MV-4-11 (cell line): Measurements from ENCODE around the gene KRT2.

Experiments
- DNase-seq: peaks from one replicate; lab custom pipeline; 2025; lab: John Stamatoyannopoulos, UW

KRT2 gene

DNA sequence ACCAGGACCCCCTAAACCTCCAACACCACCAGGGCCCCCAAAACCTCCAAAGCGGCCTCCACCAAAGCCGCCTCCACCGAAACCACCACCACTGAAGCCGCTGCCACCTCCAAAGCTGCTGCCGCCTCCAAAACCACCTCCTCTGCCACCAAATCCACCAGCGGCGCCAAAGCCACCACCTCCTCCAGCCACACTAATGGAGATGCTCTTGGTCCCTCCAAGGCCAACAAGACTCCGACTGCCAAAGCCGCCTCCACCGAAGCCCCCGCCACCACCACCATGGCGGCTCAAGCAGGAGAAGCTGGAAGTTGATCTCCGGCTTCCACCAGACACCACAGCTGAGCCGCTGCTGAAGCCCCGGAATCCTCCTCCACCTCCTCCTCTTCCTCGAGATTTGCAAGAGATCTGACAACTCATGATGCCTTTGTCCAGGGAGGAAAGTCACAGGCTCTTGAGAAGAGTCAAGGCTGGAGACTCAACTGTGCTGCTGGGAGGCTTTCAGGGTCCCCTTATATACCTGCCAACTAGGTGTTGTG, at the start of gene KRT2:
KRT2 (minus strand) TSS at position 486 of the 536 bp plus-strand sequence; CDS start at position 417, 69 bp downstream.
- no peak for DNase-seq

DNA sequence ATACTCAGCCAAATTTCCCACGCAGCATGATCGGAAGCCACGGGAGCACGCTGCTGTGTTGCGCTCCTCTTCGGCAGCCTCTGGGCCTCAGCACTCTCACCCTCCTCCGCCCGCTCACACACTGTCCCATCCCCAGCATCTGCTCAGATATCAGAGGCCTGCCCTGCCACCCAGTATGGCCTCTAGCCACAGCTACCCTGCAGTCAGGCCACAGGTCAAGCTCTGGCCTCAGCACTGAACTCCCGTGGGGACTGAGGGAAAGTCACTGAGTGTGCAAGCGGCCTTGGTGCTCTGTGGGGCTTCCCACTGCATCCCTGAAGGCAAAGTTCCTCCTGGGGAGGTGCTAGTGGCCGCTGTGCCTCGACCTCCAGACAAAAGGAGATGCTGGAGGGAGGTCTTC, 49.3 kb upstream of the KRT2 start:
- no peak for DNase-seq

DNA sequence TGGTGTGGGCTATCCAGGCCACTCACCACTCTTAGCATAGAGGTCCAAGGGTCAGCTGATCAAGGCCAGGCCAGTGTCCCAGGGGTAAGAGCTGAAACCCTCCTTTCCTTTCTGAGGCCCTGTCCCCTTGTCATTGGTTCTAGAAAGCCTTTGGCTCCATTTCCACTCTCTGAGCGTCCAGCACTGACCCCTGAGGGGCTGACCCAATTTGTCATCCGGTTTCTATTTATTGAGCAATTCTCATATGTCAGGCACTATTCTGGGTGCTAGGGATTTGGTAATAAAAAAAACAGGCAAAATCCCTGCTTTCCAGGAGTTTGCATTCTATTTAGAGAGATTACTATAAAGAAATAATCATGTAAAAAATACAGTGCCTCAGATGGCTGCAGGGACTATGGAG, 47.9 kb upstream of the KRT2 start:
- no peak for DNase-seq

DNA sequence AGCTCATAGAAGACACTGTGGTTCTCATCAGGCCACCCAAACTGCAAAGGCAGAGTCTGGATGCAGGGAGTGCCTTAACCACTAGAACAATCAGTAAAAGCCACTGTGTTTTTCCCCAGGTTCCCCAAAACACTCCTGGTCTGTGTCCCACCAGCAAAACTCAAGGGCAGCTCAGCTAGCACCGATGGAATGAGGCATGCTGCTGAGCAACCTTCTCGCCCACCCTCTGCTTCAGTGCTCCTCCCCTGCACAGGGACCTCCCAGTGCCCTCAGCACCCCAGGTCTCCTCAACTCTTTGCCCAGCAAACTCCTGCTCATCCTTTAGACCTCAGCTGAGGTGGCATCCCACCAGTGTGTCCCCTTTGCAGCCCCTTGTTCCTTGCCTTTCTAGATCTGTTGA, 47.4 kb upstream of the KRT2 start:
- DNase-seq = no peak

DNA sequence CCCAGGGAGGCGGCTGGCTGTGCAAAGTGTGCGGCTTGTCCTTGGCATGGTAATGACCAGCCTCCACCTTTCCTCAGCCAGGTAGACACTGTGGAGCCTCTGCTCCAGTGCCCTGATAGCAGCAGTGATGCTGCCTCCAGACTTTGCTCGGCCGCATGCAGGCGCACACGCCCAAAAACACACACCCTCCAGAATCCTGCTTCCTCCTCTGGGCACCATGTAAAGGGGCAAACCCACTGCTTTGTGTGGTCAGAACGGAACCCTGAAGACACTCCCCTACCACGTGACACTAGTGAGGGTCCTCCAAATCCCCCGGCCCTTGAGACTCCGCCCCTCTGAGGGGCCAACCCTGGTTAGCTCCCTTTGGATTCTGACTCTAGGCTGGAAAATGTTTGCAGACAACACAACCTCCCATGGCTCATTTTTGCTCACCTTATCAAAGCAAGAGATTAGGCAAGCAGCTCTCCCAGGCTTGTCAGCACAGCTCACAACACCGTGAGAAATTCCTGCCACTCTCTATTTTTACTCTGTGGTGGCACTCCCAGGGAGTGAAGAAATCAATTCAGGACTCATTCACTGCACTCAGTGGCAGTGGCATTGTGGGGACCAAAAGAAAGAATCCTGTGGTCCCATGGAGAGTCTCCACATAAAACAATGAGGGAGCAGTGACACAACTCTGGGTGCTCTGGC, 46.8 kb upstream of the KRT2 start:
- no peak for DNase-seq

DNA sequence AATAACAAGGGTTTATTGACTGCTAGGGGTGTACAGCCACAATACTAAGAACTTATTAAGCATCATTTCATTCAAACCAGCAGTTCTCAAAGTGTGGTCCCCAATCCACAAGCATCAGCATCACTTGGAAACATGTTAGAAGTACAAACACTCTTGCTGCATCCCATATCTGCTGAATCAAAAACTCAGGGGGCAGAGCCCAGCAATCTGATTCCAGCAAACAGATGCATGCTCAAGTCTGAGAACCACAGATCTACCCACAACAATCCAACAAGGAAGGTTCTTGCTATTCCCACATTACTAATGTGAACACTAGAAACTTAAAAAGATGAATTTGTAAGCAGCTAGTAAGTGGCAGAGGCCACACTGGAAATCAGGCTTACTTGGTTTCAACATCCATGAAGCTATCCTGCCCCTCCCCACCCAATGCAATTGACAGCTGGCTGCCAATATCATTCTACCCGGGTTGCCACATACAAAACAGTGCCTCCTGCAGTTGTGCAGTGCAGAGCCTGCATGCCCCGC, 45.1 kb upstream of the KRT2 start:
- no peak for DNase-seq

DNA sequence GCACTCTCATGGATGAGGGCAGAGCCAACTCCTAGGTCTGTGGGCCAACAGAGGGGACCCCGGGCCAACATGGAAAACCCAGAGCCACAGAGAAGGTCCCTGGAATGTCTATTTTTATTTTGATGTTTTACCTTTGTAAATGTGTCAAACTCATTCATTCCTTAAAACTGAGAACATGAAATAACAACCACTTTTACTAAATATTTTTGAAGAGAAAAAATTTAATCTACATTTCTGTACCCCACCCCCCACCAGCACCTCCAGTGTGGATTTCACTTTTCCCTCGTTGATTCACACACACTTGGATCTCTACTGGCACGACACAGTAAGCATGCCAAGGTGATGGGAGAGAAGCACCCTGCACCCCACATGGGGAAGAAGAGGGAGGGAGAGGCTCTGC, 44.6 kb upstream of the KRT2 start:
- no peak for DNase-seq

DNA sequence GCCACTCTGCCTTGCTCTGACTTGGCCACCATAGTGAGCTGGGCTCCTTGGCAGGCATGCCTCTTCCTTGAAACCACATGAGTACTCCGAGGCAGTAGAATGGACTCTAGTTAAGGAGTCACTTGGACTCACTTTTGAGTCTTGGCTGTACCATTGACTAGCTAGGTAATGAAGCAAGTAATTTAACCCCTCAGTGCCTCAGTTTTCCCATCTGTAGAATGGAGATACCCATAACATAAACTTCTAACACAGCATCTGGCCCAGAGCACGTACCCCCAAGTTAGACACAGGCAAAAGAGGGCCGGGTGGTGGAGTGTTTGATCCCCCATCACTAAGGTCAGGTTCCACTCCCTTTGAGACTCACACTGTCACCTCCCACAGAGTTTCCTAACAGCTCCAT, 43.0 kb upstream of the KRT2 start:
- no peak for DNase-seq

DNA sequence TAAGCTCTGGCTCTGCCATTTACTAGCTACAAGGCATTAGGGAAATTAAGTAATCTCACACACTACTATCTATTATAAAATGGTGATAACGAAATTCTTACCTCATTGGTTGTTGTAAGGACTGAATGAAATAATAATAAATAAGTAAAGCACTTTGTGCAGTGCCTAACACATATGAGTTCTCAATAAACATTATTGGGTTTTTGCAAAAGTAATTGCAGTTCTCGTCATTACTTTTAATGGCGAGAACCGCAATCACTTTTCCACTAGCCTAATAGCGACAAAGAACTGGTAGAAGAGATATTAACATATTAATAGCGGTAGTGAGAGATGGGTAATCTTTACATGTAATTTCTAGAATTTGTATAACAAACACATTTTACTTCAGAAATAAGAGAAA, 42.1 kb upstream of the KRT2 start:
- no peak for DNase-seq

DNA sequence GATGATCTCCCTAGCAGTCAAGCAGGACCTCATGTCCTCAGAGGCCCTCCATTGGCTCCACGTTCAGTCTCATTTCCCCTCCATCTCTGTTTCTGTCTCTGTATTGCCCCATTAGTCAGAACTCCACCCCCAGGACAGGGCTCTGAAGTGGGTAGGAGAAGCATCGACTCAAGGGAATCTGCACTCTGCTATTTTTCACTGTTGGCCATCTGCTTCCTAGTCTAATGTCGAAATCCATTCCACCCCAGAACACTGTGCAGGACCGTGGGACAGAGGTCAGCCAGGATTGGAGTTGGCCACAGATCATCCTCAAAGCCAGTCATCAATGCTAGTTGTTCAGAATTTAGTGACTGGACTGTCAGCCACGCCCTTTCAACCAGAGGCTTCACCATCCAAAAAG, 41.2 kb upstream of the KRT2 start:
- no peak for DNase-seq

DNA sequence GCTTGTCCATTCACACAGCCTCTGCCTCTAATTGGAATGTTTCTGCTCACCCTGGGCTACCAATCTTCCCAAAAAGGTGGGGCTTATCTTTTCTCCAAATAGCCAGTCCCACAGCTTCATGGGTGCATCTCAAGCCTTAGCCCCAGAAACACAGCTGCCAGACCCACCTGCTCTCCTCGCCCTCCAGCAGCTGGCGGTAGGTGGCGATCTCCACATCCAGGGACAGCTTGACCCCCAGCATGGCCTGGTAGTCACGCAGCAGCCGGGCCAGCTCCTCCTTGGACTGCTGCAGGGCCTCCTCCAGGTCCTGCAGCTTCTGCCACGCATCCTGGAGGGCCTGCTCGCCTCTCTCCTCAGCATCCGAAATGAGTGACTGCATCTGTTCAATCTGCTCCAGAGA, 40.2 kb upstream of the KRT2 start:
- no peak for DNase-seq

DNA sequence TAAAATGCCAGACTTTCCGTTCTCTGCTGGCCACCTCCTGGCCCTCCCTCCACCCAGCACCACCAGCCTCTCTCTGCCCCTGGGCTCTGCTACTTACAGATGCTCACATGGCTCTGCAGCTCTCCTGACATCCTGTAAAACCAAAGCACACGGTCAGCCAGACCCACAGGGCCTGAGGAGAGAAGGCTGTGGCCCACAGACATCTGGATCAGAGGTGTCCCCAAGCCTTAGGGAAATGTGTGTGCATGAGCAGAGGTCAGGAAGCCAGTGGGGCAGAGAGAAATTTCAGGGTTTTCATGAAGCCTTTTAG, 39.8 kb upstream of the KRT2 start:
- DNase-seq = no peak

DNA sequence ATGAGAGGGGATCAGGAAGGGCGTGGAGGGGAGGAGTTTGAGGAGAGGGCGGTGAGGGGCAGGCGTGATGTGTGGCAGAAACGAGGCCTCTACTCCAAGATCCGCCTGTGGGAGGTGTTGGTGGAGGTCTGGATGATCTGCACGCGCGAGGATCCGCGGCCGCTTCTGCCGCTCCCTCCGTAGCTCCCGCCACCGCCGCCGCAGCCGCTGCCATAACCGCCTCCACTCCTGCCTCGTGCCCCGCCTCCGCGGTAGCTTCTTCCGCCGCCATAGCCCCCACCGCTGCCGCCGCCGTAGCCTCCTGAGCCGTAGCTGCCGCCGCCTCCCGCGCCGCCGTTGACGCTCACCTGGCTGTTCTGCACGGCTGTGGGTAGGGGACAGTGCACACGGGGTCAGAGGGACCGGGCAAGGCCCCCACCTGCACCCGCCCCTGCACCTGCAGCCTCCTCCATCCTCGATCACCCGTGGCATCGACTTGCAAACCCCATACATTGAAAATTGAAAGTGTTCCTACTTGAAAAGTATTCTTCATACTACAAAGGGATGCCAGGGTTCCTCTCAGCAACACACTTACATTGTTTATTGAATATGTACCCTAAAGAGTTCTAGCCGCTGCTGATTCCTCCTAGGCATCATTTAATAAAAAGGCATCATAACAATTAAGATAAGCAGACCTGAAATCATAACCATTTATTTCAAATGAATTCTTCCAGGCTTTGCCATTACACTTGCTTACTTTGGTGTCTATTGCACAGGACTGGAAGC, 39.2 kb upstream of the KRT2 start:
- DNase-seq = no peak

DNA sequence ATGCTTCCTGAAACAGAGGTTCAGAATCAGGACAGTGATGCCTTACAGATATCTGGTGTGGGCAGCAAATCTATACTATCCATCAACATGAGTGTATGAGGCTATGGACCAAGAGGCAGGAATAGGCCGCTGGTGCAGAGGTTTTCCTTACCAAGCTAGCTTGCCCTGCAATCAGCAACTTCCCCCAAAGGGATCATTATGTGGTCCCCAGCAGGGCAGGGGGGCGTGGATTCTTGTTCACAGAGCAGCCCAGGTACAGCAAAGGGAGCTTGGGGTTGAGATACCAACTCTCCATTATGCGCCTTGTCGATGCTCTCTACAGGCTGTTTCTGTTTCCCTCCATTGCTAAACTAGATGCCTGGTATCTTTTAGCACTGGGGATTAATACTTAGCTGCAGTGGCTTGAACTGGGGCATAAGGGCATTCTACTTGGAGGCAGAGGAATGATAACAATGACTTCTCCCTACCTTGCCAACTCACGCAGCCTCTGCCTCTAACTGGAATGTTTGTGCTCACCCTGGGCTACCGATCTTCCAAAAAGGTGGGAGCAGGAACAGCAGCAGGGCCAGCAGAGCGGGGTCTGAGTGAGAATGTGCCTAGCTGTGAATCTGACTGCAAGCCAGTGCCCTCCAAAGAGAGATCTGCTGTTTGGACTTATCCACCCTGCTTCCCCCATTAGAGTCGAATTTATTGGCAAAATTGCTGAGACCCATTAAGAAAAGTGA, 38.5 kb upstream of the KRT2 start:
- DNase-seq = no peak

DNA sequence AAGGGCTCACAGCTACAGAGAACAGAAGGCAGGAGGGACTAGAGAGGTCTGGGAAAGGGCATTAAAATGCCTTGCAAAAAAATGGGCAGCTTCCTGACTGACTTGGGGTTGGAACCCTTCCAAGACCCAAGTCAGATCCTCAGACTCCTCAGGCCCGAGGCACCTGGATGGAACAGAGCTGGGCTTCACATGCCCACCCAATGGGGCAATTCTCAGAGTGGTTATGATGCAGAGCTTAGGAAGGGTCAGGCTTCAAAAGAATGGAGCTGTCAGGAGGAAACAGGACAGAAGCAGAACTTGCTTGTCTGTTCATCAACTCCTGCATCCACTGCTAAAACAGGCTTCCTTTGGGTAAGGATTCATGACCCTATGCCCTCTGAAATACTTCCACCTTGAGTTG, 37.9 kb upstream of the KRT2 start:
- DNase-seq = no peak

DNA sequence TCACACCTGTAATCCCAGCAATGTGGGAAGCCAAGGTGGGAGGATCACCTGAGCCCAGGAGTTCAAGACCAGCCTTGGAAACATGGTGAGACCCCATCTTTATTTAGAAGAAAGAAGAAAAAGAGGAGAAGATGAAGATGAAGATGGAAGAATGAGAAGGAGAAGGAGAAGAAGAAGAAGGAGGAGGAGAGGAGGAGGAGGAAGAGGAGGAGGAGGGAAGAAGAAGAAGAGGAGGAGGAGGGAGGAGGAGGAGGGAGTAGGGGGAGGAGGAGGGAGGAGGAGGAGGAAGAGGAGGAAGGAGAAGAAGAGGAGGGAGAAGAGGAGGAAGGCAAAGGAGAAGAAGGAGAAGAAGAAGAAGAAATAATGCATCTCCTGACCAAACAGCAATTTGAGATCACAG, 37.2 kb upstream of the KRT2 start:
- no peak for DNase-seq

DNA sequence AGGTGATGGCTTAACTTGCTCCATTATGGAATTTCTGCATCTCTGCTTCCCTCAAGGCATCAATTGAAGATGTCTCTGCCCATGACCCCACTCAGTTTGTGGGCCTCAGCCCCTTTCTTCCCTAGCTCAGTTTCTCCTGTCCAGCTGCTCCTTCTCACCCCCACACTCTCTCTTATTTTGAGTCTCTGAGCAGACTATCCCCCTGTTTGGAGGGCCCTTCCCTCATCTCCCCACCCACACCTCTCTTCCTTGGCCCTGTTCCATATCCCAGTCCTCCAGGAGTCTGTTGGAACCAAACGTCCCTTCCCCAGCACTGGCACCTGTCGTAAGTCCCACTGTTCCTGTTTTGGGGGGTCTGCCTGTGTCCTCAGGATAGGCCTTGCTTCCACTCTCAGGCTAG, 36.5 kb upstream of the KRT2 start:
- no peak for DNase-seq

DNA sequence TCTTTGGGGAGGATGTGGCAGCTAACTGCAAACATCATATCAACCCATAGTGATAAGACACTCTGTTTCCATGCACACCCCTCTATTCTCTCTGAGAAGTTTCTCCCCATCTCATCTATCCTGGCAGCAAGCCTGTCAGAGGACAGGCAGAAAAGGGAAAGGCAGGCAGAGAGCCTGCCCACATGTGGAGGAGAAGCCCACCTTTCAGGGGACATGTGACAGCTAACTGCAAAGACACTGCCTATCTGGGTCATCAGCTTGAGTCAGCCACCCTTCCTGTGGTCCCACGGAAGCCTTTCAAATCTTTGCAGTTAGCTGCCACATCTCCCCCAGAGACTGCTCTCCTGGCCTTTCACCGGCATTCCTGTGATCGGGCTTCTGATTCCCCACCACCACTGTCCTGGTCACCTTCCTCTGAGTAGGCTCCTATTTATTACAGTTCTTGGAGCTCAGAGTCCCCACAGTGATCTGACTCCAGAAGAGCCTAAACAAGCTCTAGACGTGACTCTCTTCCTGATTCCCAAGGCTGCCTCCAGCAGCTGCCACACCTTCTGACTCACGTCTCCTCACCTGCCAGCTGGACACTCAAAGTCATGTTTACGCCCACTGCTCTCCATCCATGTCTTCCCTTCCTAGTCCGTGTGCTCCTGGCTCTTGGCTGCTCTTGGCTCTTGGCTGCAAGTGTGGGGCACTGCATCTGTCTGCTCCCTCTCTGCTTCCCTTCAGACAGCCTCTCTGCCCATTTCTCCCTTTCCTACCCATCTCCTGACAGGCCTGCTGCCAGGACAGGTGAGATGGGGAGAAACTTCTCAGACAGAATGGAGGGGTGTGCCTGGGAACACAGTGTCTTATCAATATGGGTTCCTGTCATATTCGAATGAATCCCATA, 35.7 kb upstream of the KRT2 start:
- DNase-seq = no peak

DNA sequence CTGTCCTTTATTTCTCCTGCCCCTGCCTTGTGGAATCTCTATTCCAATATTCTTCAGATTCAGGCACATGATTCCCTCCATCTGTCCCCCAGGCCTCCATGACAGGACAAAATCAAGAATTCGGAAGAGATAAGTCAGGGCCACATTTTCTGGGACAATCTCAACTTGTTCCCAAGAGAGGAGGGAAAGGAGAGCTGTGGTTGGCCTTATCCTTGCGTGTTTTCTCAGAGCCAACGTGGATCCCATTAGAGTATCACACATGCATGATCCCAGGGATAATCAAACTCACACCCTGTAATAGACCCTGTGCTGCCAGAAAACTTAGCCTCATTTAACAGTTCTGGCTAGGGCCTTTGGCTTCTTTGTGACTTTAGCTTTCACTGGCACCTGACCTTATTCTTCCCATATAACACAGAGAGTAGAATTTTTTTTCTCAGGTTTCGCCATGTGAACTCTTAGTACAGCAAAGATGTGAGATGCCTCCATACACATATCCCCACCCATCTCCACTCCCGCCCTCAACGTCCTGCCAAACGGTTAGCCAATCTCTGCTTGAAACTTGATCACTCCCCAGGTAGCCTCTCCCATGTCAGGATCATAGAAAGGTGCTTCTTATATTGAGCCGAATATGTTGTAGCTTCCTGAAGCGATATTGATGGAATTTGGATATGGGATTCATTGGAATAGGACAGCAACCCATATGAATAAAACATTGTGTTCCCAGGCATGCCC, 34.9 kb upstream of the KRT2 start:
- no peak for DNase-seq

DNA sequence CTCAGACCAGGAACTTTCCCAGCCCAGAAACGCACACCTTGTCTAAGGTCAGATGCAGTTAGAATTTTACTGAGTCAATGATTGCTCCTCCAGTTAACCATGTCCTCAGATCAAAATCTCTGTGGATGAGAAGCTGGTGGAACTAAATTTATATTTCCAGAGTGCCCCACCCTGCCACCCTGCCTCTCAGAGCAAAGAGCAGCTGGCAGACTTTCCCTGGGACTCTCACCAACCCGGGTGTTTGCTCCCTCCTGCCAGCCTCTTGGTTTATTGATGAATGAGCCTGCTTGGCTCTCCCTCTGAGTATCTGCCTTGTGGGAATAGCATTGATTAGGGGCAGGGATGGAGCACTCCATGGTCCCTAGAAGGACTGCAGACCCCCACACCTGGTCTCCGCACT, 34.1 kb upstream of the KRT2 start:
- no peak for DNase-seq

DNA sequence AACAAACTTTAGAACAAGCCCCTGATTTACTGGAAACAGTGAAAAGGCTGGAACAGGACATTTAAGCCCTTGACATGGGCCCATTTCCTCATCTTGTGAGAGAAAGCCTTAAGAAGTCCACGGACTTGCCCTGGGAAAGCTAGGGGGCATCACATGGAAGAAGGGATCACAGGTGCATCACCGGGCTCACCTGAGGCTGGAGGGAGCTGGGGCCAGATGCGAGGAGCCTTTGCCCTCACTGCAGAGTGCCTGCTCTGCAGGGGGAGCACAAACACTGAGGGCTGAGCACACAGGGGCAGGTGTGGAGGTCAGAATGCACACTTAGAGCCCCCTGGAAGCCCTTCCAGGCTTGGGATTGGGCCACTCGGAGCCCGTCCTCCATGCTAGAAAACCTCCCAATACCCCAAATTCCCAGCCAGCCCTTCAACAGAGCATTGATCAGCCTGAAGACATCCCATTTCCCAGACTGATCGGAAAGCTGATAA, 33.4 kb upstream of the KRT2 start:
- DNase-seq = no peak
